GM12892 (cell line): Measurements from ENCODE around the gene PKHD1.
"Not testable (repeated sequence)": the region's sequence is repeated elsewhere in the genome, so short reads cannot be mapped to it uniquely, and the experiment has no call there.

Source experiments
- POLR2A ChIP-seq: IDR thresholded peaks from 2 replicates; pipeline ENCODE4 v1.6.1; 2011; ENCODE audit warnings: low read depth, low read length, control low read depth
- TAF1 ChIP-seq: IDR thresholded peaks from 2 replicates; pipeline ENCODE4 v1.6.1; 2011; ENCODE audit warnings: low read depth, mild to moderate bottlenecking, control low read depth, low read length, borderline replicate concordance

- not testable (repeated sequence) for TF ChIP-seq POLR2A, TAF1
These were observed 147.7 kb downstream of the PKHD1 start for GRCh38 chr6:51939695-51940094.
